ENCODE measurements around the gene LRRC8D.
"Not testable (repeated sequence)": the region's sequence is repeated elsewhere in the genome, so short reads cannot be mapped to it uniquely, and the experiment has no call there.

LRRC8D gene

DNA sequence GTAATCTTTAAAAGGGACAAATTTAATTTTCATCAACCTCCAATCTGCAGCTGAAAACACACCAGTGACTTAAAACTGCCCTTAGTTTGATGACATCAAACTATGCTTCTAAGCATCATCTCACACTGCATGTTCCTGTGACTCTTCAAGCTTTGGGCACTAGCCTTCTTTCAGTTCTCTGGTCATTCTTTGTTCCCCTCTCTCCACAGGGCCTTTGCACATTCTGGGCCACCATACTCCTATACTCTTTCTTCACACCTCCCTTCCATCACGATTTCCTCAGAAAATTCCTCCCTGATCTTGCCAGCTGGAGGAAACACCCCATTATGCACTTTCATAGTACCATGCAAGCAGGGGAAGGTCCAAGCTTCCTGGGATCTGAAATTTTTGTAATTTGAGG lies 96.5 kb downstream of the LRRC8D start:
- TF ChIP-seq, protein P1, sequence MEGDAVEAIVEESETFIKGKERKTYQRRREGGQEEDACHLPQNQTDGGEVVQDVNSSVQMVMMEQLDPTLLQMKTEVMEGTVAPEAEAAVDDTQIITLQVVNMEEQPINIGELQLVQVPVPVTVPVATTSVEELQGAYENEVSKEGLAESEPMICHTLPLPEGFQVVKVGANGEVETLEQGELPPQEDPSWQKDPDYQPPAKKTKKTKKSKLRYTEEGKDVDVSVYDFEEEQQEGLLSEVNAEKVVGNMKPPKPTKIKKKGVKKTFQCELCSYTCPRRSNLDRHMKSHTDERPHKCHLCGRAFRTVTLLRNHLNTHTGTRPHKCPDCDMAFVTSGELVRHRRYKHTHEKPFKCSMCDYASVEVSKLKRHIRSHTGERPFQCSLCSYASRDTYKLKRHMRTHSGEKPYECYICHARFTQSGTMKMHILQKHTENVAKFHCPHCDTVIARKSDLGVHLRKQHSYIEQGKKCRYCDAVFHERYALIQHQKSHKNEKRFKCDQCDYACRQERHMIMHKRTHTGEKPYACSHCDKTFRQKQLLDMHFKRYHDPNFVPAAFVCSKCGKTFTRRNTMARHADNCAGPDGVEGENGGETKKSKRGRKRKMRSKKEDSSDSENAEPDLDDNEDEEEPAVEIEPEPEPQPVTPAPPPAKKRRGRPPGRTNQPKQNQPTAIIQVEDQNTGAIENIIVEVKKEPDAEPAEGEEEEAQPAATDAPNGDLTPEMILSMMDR (IDR thresholded peaks at IDR 0.05; ENCODE audit: extremely low read depth, missing control alignments) = no peak
- no peak for DNase-seq (ENCODE audit: low spot score)

DNA sequence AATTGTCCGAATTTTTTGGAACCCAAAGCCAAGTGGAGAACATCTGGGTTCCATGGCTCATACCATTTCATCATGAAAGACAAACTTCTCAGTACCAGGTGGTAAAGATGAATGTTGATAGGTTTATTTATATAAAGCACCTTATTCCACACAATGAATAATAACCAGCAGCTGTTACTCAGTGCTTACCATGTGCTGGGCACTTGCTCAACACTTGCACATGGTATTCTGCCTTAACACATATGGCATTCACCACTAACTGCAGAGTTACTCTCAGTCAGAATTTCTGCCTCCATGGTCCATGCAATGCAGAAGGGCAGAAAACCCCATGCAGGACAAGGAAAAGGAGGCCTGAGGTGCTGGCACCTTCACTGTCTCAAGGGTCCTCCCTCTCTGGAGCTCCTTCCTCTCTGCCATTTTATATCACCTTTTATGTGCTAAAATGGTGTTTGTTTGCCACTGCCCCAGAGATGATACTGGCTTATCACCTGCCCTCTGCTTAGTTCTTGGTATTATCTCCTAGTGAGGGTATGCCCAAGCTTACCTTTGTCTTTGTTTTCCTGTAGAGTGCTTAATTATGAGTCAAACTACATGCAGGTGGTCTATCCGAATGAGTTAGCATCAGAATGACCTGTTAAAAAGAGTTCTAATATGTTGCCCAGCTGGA lies 97.4 kb downstream of the LRRC8D start:
- DNase-seq (ENCODE audit: low spot score) = no peak
- TF ChIP-seq, protein P1 (IDR thresholded peaks at IDR 0.05; ENCODE audit: extremely low read depth, missing control alignments) = no peak

DNA sequence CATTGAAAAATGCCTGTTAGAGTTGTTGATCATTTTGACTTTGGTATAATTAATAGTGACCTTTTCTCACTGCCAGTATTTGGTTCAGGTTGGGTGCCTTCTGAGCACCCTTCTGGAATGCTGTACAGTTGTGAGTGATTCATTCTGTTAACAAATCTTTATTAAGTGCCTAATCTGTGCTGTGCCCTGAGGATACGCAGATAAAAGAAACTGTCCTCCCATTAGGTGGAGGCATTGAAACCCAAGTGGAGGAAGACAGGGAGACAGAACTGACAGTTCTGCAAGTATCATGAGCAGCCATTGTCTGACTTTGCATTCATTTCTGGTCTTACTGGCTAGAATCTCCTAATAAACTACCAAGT lies 97.9 kb downstream of the LRRC8D start:
- no peak for DNase-seq (ENCODE audit: low spot score)
- TF ChIP-seq, protein P1 (IDR thresholded peaks at IDR 0.05; ENCODE audit: extremely low read depth, missing control alignments) = no peak

DNA sequence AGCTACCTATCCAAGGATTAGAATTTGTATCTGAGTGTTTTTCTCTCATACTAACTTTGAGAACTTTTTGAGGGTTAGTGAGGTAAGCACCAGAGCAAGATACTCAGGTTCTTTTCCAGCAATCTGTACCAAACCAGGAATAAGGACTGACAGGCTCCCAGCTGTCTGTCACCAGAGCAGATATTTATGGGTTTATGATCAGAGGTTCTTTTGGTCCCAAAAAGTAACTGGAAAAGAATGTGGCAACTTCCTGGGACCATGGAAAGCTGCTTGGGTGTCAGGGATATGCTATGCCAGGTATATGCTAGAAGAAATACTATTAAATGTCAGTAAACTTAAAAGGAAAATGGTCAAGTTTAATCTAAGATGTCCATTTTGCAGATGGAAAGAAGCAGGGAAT lies 98.3 kb downstream of the LRRC8D start:
- TF ChIP-seq, protein P1 (IDR thresholded peaks at IDR 0.05; ENCODE audit: extremely low read depth, missing control alignments) = no peak
- DNase-seq (ENCODE audit: low spot score) = no peak

DNA sequence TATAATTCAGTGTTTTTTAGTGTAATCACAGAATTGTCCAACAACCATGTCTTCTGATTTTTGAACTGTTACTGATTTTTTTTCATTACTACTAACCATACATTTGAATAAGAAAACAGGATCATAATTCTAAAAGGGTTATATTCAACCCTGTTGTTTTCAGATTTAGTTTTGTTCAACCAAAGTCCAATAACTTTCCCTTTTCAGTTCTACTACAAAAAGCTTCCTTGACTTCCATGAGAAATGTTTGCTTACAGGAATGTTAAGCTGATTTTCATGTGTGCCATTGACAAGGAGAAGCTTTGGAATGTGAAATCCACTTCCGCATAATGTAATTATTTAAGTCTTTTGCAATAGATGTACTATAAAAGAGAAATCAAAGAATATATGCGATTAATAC lies 102.1 kb downstream of the LRRC8D start:
- TF ChIP-seq, protein P1 (IDR thresholded peaks at IDR 0.05; ENCODE audit: extremely low read depth, missing control alignments) = no peak
- DNase-seq (ENCODE audit: low spot score) = no peak

DNA sequence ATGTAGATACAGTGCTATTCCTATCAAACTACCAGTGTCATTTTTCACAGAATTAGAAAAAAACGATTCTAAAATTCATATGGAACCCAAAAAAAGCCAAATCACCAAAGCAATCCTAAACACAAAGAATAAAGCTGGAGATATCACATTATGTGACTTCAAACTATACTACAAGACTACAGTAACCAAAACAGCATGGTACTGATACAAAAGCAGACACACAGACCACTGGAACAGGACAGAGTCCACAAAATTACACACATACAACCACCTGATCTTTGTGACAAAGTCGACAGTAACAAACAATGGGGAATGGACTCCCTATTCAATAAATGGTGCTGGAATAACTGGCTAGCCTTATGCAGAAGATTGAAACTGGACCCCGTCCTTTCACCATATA lies 102.7 kb downstream of the LRRC8D start:
- TF ChIP-seq, protein P1 (IDR thresholded peaks at IDR 0.05; ENCODE audit: extremely low read depth, missing control alignments) = no peak
- DNase-seq (ENCODE audit: low spot score) = no peak

DNA sequence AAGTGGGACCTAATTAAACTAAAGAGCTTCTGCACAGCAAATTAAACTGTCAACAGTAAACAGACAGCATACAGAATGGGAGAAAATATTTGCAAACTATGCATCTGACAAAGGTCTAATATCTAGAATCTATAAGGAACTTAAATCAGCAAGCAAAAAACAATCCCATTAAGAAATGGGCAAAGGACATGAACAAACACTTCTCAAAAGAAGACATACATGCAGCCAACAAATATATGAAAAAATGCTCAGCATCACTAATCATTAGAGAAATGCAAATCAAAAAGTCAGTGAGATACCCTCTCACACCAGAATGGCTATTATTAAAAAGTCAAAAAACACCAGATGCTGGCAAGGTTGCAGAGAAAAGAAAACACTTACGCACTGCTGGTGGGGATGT lies 103.2 kb downstream of the LRRC8D start:
- not testable (repeated sequence) for DNase-seq (ENCODE audit: low spot score)

DNA sequence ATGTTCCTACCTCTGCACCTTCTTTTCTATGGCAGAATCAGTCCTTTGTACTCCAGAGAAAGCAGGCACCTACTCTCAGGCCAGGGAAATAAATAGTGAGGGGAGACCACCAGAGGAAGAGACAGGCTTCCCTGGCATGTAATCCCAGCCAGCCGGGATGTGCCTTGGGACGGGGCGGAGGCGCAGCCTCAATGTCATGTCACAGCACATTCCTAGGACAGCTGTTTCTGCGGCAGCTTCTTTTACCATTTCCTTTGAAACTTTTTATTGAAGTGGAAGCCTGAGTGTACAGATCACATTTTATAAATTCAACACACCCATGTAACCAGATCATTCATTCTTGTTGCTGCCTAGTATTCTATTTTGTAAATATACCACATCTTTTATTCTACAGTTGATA lies 106.2 kb downstream of the LRRC8D start:
- no peak for DNase-seq (ENCODE audit: low spot score)
- TF ChIP-seq, protein P1 (IDR thresholded peaks at IDR 0.05; ENCODE audit: extremely low read depth, missing control alignments) = no peak

All from GM20000 (cell line).